HUES6 (cell line): Measurements from ENCODE around the gene SEPTIN5.
A peak's percentile ranks its signal among the peaks of the same experiment; 100 is the strongest.

Source experiments
- H3K27ac ChIP-seq: 2 replicates; pipeline ENCODE4 v1.7.0; 2013; ENCODE audit warnings: low read depth, mild to moderate bottlenecking, low read length, inconsistent platforms
- H3K27me3 ChIP-seq: 2 replicates; pipeline ENCODE4 v1.6.1; 2013; ENCODE audit warnings: low read length; ENCODE audit not compliant: control insufficient read depth, insufficient read depth
- H3K36me3 ChIP-seq: 2 replicates; pipeline ENCODE4 v1.6.1; 2013; ENCODE audit warnings: low read length; ENCODE audit not compliant: control insufficient read depth, insufficient read depth
- H3K4me1 ChIP-seq: 2 replicates; pipeline ENCODE4 v1.6.1; 2013; ENCODE audit warnings: low read length; ENCODE audit not compliant: control insufficient read depth, insufficient read depth
- H3K4me3 ChIP-seq: 2 replicates; pipeline ENCODE4 v1.5.1; 2013; ENCODE audit warnings: low read depth, low read length
- H3K9ac ChIP-seq: one replicate; pipeline ENCODE4 v1.6.1; 2013; ENCODE audit warnings: mild to moderate bottlenecking, low read length
- H3K9me3 ChIP-seq: 2 replicates; pipeline ENCODE4 v1.6.1; 2013; ENCODE audit warnings: low read depth, low read length; ENCODE audit not compliant: control insufficient read depth, insufficient read depth

Gene SEPTIN5

GRCh38 chr22:19747551-19747950, 33.2 kb downstream of the SEPTIN5 start:
- Histone ChIP-seq H3K9ac (no peak overlapping the region), H3K27ac (no peak overlapping the region), H3K36me3 (no peaks in the 10 kb centered on the region), H3K4me3 (no peak overlapping the region), H3K27me3 (peaks cover 23% of the 10 kb centered on the region), H3K4me1 (peaks cover 31% of the 10 kb centered on the region; the same call in 1 of the 2 replicates), H3K9me3 (no peaks in the 10 kb centered on the region)

GRCh38 chr22:19748139-19748538, 33.8 kb downstream of the SEPTIN5 start:
- no peaks in the 10 kb centered on the region for H3K36me3 ChIP-seq
- H3K27me3 ChIP-seq, result peaks cover 29% of the 10 kb centered on the region
- H3K4me1 ChIP-seq, result peaks cover 31% of the 10 kb centered on the region; the same call in 1 of the 2 replicates

GRCh38 chr22:19748991-19749664, 34.8 kb downstream of the SEPTIN5 start:
- Histone ChIP-seq H3K27ac (no peak overlapping the region), H3K4me1 (peaks cover 31% of the 10 kb centered on the region; the same call in 1 of the 2 replicates), H3K36me3 (no peaks in the 10 kb centered on the region), H3K4me3 (no peak overlapping the region), H3K9ac (no peak overlapping the region), H3K27me3 (peaks cover 39% of the 10 kb centered on the region), H3K9me3 (no peaks in the 10 kb centered on the region)

More at GRCh38 chr22:19748139-19748538, 33.8 kb downstream of the SEPTIN5 start:
- no peaks in the 10 kb centered on the region for H3K9me3 ChIP-seq
- no peak overlapping the region for H3K27ac ChIP-seq
- no peak overlapping the region for H3K4me3 ChIP-seq
- no peak overlapping the region for H3K9ac ChIP-seq

- H3K9me3 ChIP-seq, result no peaks in the 10 kb centered on the region
- H3K4me1 ChIP-seq, result peaks cover 31% of the 10 kb centered on the region; the same call in 1 of the 2 replicates
- H3K27me3 ChIP-seq, result peaks cover 46% of the 10 kb centered on the region
- H3K27ac ChIP-seq, result no peak overlapping the region
- no peak overlapping the region for H3K4me3 ChIP-seq
- no peak overlapping the region for H3K9ac ChIP-seq
- H3K36me3 ChIP-seq, result no peaks in the 10 kb centered on the region
Observed at GRCh38 chr22:19749876-19750275, 35.6 kb downstream of the SEPTIN5 start.

GRCh38 chr22:19750507-19751490, 36.5 kb downstream of the SEPTIN5 start:
- Histone ChIP-seq H3K36me3 (no peaks in the 10 kb centered on the region), H3K4me1 (peaks cover 22% of the 10 kb centered on the region; the same call in 1 of the 2 replicates), H3K27ac (no peak overlapping the region), H3K9ac (no peak overlapping the region), H3K4me3 (no peak overlapping the region), H3K9me3 (no peaks in the 10 kb centered on the region), H3K27me3 (peaks cover 56% of the 10 kb centered on the region)

- Histone ChIP-seq H3K36me3 (no peaks in the 10 kb centered on the region), H3K4me3 (no peak overlapping the region), H3K9me3 (no peaks in the 10 kb centered on the region), H3K27ac (no peak overlapping the region), H3K4me1 (peaks cover 20% of the 10 kb centered on the region), H3K27me3 (peaks cover 64% of the 10 kb centered on the region), H3K9ac (no peak overlapping the region)
Observed at GRCh38 chr22:19751497-19752245, 37.4 kb downstream of the SEPTIN5 start.

GRCh38 chr22:19753090-19753842, 39.0 kb downstream of the SEPTIN5 start:
- Histone ChIP-seq H3K27me3 (peaks cover 80% of the 10 kb centered on the region), H3K9ac (no peak overlapping the region), H3K9me3 (no peaks in the 10 kb centered on the region), H3K4me1 (peaks cover 20% of the 10 kb centered on the region), H3K4me3 (no peak overlapping the region), H3K36me3 (no peaks in the 10 kb centered on the region), H3K27ac (no peak overlapping the region)

- Histone ChIP-seq H3K27ac (no peak overlapping the region), H3K9ac (no peak overlapping the region), H3K36me3 (no peaks in the 10 kb centered on the region), H3K9me3 (no peaks in the 10 kb centered on the region), H3K4me1 (peaks cover 18% of the 10 kb centered on the region), H3K4me3 (no peak overlapping the region), H3K27me3 (peaks cover 82% of the 10 kb centered on the region)
Observed at GRCh38 chr22:19753996-19754700, 39.8 kb downstream of the SEPTIN5 start.

GRCh38 chr22:19754701-19755144, 40.4 kb downstream of the SEPTIN5 start:
- Histone ChIP-seq H3K9me3 (no peaks in the 10 kb centered on the region), H3K27me3 (peaks cover 84% of the 10 kb centered on the region), H3K9ac (no peak overlapping the region), H3K27ac (no peak overlapping the region), H3K36me3 (no peaks in the 10 kb centered on the region), H3K4me1 (peaks cover 21% of the 10 kb centered on the region), H3K4me3 (peak overlapping the region; percentile 33)
